ENCODE results near the gene ZNF333. TPM values are rescaled to one million over a fixed set of nuclear protein-coding genes. Genes with fewer than 3 reads are reported as not detected.

Gene ZNF333
- total and polyA plus RNA-seq, 7 donors = 1.8 to 55.4 (median 27.2) TPM

DNA sequence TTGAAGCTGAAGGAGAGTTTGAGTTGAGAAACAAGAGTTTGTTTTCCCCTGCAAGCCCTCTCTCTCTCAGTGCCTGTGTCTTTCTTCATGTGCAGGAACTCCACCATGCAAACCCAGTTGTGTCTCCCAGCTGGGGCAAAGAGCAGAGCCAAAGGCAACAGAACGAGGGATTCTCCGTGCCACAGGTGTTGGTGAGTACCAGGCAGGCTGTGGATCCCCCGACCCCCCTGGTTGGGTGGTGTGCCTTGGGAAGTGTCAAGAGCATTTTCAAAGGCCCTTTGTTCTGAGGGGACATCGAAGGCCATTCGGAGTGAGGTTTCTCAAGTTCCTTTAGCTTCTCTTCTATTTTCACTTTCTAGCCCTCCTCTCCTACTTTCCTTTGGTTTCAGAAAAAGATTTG, 5.6 kb downstream of the ZNF333 start:
- 92 to 93% methylated on average over 5 of the region's 5 CpGs for WGBS, 2 donors
- H3K4me1 ChIP-seq = peaks cover 0 to 11% (median 9%) of the 10 kb centered on the region in 4 donors
- H3K27ac ChIP-seq = no peak overlapping the region
- H3K36me3 ChIP-seq = peaks cover 22 to 74% (median 50%) of the 10 kb centered on the region in 4 donors
- no peak for TF ChIP-seq POLR2A (IDR thresholded peaks at IDR 0.05)
- no peak for TF ChIP-seq POLR2AphosphoS5 (IDR thresholded peaks at IDR 0.05)
- TF ChIP-seq, protein P1, sequence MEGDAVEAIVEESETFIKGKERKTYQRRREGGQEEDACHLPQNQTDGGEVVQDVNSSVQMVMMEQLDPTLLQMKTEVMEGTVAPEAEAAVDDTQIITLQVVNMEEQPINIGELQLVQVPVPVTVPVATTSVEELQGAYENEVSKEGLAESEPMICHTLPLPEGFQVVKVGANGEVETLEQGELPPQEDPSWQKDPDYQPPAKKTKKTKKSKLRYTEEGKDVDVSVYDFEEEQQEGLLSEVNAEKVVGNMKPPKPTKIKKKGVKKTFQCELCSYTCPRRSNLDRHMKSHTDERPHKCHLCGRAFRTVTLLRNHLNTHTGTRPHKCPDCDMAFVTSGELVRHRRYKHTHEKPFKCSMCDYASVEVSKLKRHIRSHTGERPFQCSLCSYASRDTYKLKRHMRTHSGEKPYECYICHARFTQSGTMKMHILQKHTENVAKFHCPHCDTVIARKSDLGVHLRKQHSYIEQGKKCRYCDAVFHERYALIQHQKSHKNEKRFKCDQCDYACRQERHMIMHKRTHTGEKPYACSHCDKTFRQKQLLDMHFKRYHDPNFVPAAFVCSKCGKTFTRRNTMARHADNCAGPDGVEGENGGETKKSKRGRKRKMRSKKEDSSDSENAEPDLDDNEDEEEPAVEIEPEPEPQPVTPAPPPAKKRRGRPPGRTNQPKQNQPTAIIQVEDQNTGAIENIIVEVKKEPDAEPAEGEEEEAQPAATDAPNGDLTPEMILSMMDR (IDR thresholded peaks at IDR 0.05) = no peak
- TF ChIP-seq EP300 (IDR thresholded peaks at IDR 0.05) = no peak
- H3K9me3 ChIP-seq = no peaks in the 10 kb centered on the region
- no peak for DNase-seq
- no peak overlapping the region for H3K4me3 ChIP-seq
- no peaks in the 10 kb centered on the region for H3K27me3 ChIP-seq
- intact Hi-C loops (cut with DNase I) = no loop called here

- WGBS, 2 donors = 89 to 93% methylated on average over 8 of the region's 8 CpGs
- Histone ChIP-seq H3K4me1 (no peaks in the 10 kb centered on the region), H3K9me3 (no peaks in the 10 kb centered on the region), H3K27me3 (no peaks in the 10 kb centered on the region), H3K36me3 (peaks cover 49 to 98% (median 80%) of the 10 kb centered on the region in 4 donors), H3K4me3 (no peak overlapping the region), H3K27ac (no peak overlapping the region)
- intact Hi-C loops (cut with DNase I) = no loop called here
- TF ChIP-seq EP300 (IDR thresholded peaks at IDR 0.05) (no peak), POLR2AphosphoS5 (IDR thresholded peaks at IDR 0.05) (no peak), POLR2A (IDR thresholded peaks at IDR 0.05) (no peak)
- TF ChIP-seq, protein P1 (IDR thresholded peaks at IDR 0.05) = no peak
- DNase-seq = no peak
Observed at GRCh38 chr19:14699641-14700040, 9.8 kb downstream of the ZNF333 start.

DNA sequence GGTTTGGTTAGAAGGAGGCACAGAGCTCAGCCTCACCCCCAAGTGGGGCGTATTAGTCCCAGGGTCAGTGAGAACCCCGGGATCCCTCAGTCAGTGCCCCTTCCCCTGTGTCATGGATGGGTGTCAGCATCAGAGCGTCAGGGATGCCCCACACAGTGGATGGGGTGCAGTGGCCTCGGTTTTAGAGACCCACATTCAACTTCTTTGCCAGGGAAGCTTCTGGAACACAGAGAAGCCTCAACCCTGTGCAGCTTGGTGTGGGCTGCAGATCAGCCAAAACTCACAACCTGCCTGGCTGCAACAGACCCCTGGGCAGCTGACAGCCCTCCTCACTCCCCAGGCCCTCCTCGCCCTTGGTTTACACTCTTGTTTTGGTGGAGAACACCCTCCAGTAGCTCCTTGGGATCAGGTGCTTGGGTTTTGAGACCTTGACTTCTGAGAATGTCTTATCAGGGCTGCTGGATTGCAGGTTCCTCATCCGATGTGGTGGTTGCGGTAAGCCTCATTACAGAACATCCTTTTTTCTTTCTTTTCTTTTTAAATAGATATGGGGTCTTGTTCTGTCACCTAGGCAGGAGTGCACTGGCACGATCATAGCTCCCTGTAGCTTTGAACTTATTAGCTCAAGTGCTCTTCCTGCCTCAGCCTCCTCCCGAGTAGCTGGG, 11.0 kb downstream of the ZNF333 start:
- WGBS, 2 donors = 91 to 96% methylated on average over 9 of the region's 9 CpGs
- TF ChIP-seq, protein P1 (IDR thresholded peaks at IDR 0.05) = no peak
- TF ChIP-seq EP300 (IDR thresholded peaks at IDR 0.05) = no peak
- Histone ChIP-seq H3K27me3 (no peaks in the 10 kb centered on the region), H3K4me1 (no peaks in the 10 kb centered on the region), H3K36me3 (peaks cover 60 to 98% (median 79%) of the 10 kb centered on the region in 4 donors), H3K27ac (no peak overlapping the region), H3K9me3 (no peaks in the 10 kb centered on the region), H3K4me3 (no peak overlapping the region)
- intact Hi-C loops (cut with DNase I) = no loop called here
- DNase-seq = no peak

GRCh38 chr19:14703833-14704232, 14.0 kb downstream of the ZNF333 start:
- Histone ChIP-seq H3K27ac (no peak overlapping the region), H3K9me3 (no peaks in the 10 kb centered on the region), H3K4me1 (no peaks in the 10 kb centered on the region), H3K27me3 (no peaks in the 10 kb centered on the region), H3K36me3 (peaks cover 66 to 96% (median 88%) of the 10 kb centered on the region in 4 donors), H3K4me3 (no peak overlapping the region)
- no peak for DNase-seq
- intact Hi-C loops (cut with DNase I) = no loop called here
- WGBS, 2 donors = 89 to 95% methylated on average over 6 of the region's 6 CpGs
- TF ChIP-seq EP300 (IDR thresholded peaks at IDR 0.05) (no peak), POLR2AphosphoS5 (IDR thresholded peaks at IDR 0.05) (no peak), POLR2A (IDR thresholded peaks at IDR 0.05) (no peak)
- TF ChIP-seq, protein P1 (IDR thresholded peaks at IDR 0.05) = no peak

DNA sequence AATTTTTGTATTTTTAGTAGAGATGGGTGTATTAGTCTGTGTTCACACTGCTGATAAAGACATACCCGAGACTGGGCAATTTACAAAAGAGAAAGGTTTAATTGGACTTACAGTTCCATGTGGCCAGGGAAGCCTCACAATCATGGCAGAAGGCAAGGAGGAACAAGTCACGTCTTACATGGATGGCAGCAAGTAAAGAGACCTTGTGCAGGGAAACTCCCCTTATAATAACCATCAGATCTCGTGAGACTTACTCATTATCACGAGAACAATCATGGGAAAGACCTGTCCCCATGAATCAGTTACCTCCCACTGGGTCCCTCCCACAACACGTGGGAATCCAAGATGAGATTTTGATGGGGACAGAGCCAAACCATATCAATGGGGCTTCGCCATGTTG, 14.6 kb downstream of the ZNF333 start:
- Histone ChIP-seq H3K36me3 (peaks cover 66 to 96% (median 89%) of the 10 kb centered on the region in 4 donors), H3K27ac (no peak overlapping the region), H3K4me3 (no peak overlapping the region), H3K4me1 (no peaks in the 10 kb centered on the region), H3K9me3 (no peaks in the 10 kb centered on the region), H3K27me3 (no peaks in the 10 kb centered on the region)
- no peak for DNase-seq
- intact Hi-C loops (cut with DNase I) = no loop called here
- TF ChIP-seq EP300 (IDR thresholded peaks at IDR 0.05) = no peak
- 94 to 95% methylated on average over 6 of the region's 6 CpGs for WGBS, 2 donors

Measured in sigmoid colon (tissue), 7 donors.